Measurements from ENCODE around the gene PPCS. TPM values are rescaled to one million over a fixed set of nuclear protein-coding genes. Genes with fewer than 3 reads are reported as not detected.
"Not testable (repeated sequence)": the region's sequence is repeated elsewhere in the genome, so short reads cannot be mapped to it uniquely, and the experiment has no call there.

Gene PPCS
- total RNA-seq, 1 experiment from 2014 or later = 48.7 TPM

DNA sequence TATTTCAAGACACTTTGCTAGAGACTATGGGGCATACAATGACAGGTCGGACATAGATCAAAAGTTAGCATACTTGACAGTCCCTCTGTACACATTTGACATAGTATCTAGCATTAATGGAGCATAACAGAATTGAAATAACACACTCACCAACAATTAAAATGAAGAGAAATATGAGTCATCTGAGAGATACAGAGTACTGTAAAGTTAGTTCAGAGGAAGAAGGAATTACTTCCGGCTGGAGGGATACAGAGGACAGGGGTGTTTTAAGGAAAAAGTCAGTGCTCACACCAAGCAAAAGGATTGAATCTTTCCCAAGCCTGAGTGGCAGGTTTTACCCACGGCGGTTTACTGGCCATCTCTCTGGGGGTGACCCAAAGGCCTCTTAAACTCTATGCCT, 3.0 kb upstream of the PPCS start:
- no peak for DNase-seq (ENCODE audit: low read depth)

DNA sequence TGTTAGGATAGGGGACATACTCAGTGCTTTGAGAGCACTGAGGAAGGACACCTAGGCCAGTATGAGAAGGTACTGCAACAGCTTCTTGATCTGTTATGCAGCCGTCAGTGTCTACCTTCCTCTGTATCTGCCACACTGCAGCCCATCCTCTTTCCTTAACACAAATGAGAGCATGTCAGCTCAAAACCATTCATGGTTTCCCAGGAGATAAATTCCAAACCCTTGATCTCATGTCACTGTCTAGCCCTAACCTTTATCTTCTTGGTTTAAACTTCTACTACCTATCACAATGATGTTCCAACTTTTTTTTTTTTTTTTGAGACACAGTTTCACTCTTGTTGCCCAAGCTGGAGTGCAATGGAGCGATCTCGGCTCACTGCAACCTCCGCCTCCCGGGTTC, 1.9 kb upstream of the PPCS start:
- no peak for DNase-seq (ENCODE audit: low read depth)

- peak; percentile 73 for DNase-seq (ENCODE audit: low read depth)
These were observed 379 bp downstream of the PPCS start for GRCh38 chr1:42456754-42457089.

- DNase-seq (ENCODE audit: low read depth) = no peak
These were observed 4.9 kb downstream of the PPCS start for GRCh38 chr1:42461196-42461595.

- peak; percentile 98 for DNase-seq (ENCODE audit: low read depth)
These were observed 6.8 kb downstream of the PPCS start, which contains the start of gene CCDC30 for GRCh38 chr1:42462828-42463763. Gene CCDC30 (plus strand): TSS chr1:42463286. CDS start chr1:42480552, 17,266 bp downstream.

DNA sequence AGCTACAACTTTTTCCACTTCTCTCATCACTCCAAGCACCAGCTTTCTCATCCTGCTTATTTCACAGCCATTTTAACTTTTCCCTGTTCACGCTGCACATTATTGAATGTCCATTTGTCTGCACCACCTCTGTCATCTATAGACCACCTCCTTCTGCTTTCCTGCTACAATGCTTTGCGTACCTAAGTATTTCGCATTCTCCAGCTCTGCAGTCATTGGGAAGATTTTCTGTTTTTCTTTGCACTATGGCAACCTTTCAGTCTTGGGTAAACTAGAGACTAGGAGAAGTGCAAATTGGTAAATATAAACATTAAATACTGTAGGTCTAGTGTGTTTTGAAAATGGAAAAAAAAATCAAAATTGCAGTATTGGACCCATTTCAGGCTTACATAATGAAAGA, 7.6 kb downstream of the PPCS start:
- no peak for DNase-seq (ENCODE audit: low read depth)

DNA sequence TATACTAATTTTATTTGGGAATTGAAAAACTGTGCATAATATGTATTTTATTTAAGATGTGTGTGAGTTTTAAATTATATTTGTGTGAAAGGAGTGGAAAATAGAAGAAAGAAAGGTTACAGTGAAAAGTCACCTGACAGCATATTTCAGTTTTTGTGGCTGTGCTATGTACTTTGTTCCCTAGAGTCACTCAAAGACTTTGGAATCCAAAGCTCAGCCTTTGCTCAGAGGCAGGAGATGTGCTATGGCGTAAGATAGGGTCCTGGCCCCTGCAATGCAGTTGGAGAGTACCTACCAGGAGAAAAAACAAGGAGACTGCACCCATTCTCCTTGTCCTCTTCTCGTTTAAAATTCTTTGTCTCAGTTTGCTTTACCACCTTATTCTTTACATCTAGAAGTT, 9.7 kb downstream of the PPCS start:
- DNase-seq (ENCODE audit: low read depth) = no peak

DNA sequence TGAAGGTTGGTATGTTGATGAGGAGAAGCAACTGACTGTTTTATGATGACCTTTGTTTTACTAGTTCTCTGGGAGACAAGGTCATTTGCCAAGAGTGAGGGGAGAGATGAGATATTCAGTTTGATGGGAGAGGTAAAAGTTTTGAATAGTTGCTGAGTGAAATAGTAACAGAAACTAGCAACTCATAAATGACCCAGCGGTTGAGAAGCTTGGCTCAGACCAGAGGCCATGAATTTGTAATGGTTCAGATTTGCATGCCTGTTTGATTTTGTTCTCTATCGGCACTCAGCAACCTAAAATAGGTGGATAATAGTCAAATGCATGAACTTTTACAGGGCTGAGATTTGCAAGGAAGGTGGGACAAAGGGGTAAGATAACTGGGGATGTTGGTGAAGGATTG, 13.4 kb downstream of the PPCS start:
- DNase-seq (ENCODE audit: low read depth) = no peak

DNA sequence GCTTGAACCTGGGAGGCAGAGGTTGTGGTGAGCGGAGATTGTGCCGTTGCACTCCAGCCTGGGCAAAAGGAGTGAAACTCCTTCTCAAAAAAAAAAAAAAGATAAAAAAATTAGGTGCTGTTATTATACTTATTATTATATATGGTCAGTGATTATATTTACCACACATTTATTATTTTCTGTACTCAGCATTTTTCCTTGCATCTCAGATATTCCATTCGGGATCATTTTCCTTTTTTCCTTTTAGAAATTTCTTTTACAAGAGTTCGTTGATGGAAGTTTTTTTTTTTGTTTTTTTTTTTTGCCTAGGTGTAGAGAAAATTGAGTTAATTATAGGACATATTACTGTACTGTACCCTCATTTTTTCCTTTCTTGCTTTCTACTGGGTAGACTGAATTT, 20.3 kb downstream of the PPCS start:
- DNase-seq (ENCODE audit: low read depth) = no peak

DNA sequence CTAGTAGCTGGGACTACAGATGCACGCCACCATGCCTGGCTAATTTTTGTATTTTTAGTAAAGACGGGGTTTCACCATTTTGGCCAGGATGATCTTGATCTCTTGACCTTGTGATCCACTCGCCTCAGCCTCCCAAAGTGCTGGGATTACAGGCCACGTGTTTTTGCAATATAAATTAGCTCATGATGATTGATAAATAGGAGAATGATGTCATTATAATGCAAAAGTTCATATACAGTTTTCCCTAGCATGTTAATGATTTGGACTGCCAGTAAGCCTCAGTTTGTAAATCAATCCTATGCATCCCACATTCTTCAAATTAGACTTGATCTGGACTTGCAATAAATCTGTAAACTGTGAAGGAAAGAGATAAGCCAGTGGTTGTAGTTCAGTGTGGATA, 21.0 kb downstream of the PPCS start:
- DNase-seq (ENCODE audit: low read depth) = not testable (repeated sequence)

- DNase-seq (ENCODE audit: low read depth) = no peak
These were observed 21.4 kb downstream of the PPCS start for GRCh38 chr1:42477775-42478174.

DNA sequence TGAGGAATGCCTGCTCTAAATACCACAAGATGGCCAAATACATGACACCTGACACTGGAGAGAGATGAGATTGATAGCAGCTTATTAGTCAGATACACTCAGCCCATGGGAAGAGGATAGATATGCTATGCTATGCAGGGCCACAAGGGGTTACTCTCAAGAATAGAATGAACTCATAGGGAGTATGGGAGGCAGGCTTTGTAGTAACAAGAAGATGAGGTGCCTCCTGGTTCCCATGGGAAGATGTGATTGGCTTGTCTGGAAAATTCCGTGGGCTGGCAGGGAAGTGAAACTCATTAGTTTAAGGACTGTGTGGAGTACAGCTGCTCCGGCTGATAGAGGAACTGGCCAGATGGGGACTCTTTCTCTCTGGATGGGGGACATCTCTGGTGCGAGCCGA, 23.3 kb downstream of the PPCS start:
- DNase-seq (ENCODE audit: low read depth) = peak; percentile 25

DNA sequence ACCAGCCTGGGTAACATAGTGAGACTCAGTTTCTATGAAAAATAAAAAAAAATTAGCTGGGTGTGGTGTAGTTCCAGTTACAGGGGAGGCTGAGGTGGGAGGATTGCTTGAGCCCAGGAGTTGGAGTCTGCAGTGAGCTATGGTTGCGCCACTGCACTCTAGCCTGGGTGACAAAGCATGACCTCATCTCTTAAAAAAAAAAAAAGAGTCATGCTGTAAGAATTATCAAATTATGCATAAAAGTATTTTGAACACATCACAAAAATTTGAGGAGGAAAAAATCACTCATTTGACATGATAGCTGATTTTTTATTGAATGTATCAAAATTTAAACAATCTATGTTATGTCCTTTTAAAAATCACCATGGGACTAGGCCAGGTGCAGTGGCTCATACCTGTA, 24.6 kb downstream of the PPCS start:
- DNase-seq (ENCODE audit: low read depth) = no peak

- DNase-seq (ENCODE audit: low read depth) = no peak
These were observed 26.4 kb downstream of the PPCS start for GRCh38 chr1:42482635-42483153.

DNA sequence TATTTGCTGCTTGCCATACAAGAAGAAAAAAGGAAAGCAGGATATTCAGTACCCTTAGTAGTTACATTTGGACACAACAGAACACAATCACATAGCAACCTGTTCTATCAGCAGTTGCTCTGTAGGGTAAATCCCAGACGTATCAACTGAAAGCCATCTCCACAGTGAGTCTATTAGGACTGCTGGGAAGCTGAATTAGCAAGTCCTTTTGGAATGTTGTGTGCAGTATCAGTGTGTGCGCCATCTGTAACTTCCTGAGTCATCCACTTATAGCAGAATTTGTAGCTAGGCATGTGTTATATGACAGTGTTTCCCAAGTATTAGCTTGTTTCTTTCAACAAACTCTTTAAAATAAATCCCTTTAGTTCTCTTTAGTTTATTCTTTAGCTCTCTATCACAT, 28.0 kb downstream of the PPCS start:
- peak; percentile 90 for DNase-seq (ENCODE audit: low read depth)

DNA sequence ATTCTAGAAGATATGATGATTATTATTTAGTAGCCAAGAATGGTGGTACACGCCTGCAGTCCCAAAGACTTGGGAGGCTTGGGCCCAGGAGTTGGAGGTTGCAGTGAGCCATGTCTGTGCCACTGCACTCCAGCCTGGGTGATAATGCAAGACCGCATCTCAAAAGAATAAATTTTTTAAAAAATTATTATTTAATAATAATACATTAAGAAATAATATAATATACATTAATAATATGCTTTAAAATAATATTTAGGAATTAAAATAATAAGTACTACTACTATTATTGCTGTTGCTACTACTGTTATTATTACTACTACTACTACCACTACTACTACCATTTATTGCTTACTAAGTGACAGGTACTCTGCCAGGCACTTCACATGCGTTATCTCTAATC, 33.9 kb downstream of the PPCS start:
- no peak for DNase-seq (ENCODE audit: low read depth)

DNA sequence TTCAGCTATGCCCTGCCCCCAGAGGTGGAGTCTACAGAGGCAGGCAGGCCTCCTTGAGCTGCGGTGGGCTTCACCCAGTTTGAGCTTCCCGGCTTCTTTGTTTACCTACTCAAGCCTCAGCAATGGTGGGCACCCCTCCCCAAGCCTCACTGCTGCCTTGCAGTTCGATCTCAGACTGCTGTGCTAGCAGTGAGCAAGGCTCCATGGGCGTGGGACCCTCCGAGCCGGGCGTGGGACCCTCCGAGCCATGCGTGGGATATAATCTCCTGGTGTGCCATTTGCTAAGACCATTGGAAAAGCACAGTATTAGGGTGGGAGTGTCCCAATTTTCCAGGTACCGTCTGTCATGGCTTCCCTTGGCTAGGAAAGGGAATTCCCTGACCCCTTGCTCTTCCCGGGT, 45.7 kb downstream of the PPCS start:
- DNase-seq (ENCODE audit: low read depth) = not testable (repeated sequence)

- DNase-seq (ENCODE audit: low read depth) = no peak
These were observed 48.3 kb downstream of the PPCS start for GRCh38 chr1:42504535-42505128.

DNA sequence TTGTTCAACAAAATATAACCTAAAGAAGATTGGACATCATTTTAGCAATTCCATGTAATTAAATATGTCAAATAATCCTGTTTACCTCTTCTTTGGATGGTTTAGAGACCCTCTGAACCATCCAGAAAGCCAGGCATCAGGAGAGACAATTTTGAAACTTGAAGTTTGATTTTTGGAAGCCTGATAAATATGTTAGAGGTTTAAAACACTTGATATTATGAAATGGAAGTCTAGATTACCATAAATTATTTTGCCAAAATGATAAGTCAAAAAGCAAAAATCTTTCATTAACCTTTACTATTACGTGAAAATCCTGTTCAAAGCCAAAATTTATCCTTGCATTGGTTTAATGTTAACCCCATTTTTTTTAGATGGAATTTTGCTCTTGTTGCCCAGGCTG, 50.2 kb downstream of the PPCS start:
- no peak for DNase-seq (ENCODE audit: low read depth)

All from Daoy (cell line).